Rectal smooth muscle tissue (tissue), 1 donor: ENCODE results near the gene CSRP2.

Experiments
- H3K27ac ChIP-seq: one replicate; pipeline ENCODE4 v1.7.0; 2013; ENCODE audit warnings: low read depth, low read length, inconsistent platforms
- H3K27me3 ChIP-seq: one replicate; pipeline ENCODE4 v1.7.0; 2013; ENCODE audit warnings: low read length; ENCODE audit not compliant: control insufficient read depth, insufficient read depth
- H3K36me3 ChIP-seq: one replicate; pipeline ENCODE4 v1.7.0; 2013; ENCODE audit warnings: low read length; ENCODE audit not compliant: control insufficient read depth, insufficient read depth
- H3K4me1 ChIP-seq: one replicate; pipeline ENCODE4 v1.7.0; 2013; ENCODE audit warnings: low read length; ENCODE audit not compliant: control insufficient read depth, insufficient read depth
- H3K4me3 ChIP-seq: one replicate; pipeline ENCODE4 v1.7.0; 2013; ENCODE audit warnings: low read length
- H3K9ac ChIP-seq: one replicate; pipeline ENCODE4 v1.7.0; 2013; ENCODE audit warnings: low read length

The CSRP2 gene

GRCh38 chr12:76836633-76837032 lies 42.2 kb downstream of the CSRP2 start:
- Histone ChIP-seq H3K36me3 (peaks cover 2% of the 10 kb centered on the region), H3K4me3 (no peak overlapping the region), H3K9ac (no peak overlapping the region), H3K27me3 (no peaks in the 10 kb centered on the region), H3K27ac (no peak overlapping the region), H3K4me1 (no peaks in the 10 kb centered on the region)

GRCh38 chr12:76830436-76830835 lies 48.4 kb downstream of the CSRP2 start:
- Histone ChIP-seq H3K27ac (no peak overlapping the region), H3K4me1 (no peaks in the 10 kb centered on the region), H3K9ac (no peak overlapping the region), H3K36me3 (peaks cover 8% of the 10 kb centered on the region), H3K27me3 (no peaks in the 10 kb centered on the region), H3K4me3 (no peak overlapping the region)

- Histone ChIP-seq H3K4me1 (no peaks in the 10 kb centered on the region), H3K36me3 (no peaks in the 10 kb centered on the region), H3K9ac (no peak overlapping the region), H3K27me3 (no peaks in the 10 kb centered on the region), H3K27ac (no peak overlapping the region), H3K4me3 (no peak overlapping the region)
Observed at GRCh38 chr12:76820888-76821482, 57.8 kb downstream of the CSRP2 start.

GRCh38 chr12:76813972-76814371 lies 64.8 kb downstream of the CSRP2 start:
- no peak overlapping the region for H3K27ac ChIP-seq
- no peaks in the 10 kb centered on the region for H3K4me1 ChIP-seq

GRCh38 chr12:76813265-76813664 lies 65.6 kb downstream of the CSRP2 start:
- H3K9ac ChIP-seq = no peak overlapping the region
- no peaks in the 10 kb centered on the region for H3K27me3 ChIP-seq
- no peaks in the 10 kb centered on the region for H3K36me3 ChIP-seq
- H3K4me3 ChIP-seq = no peak overlapping the region
- H3K27ac ChIP-seq = no peak overlapping the region
- H3K4me1 ChIP-seq = no peaks in the 10 kb centered on the region

More at GRCh38 chr12:76813972-76814371, 64.8 kb downstream of the CSRP2 start:
- no peaks in the 10 kb centered on the region for H3K27me3 ChIP-seq
- H3K9ac ChIP-seq = no peak overlapping the region
- no peaks in the 10 kb centered on the region for H3K36me3 ChIP-seq
- H3K4me3 ChIP-seq = no peak overlapping the region

- H3K4me1 ChIP-seq = no peaks in the 10 kb centered on the region
- no peaks in the 10 kb centered on the region for H3K36me3 ChIP-seq
- no peak overlapping the region for H3K27ac ChIP-seq
- no peak overlapping the region for H3K9ac ChIP-seq
- H3K4me3 ChIP-seq = no peak overlapping the region
- no peaks in the 10 kb centered on the region for H3K27me3 ChIP-seq
Observed at GRCh38 chr12:76811976-76812375, 66.8 kb downstream of the CSRP2 start.

- no peaks in the 10 kb centered on the region for H3K4me1 ChIP-seq
- H3K27me3 ChIP-seq = no peaks in the 10 kb centered on the region
- no peak overlapping the region for H3K9ac ChIP-seq
- H3K36me3 ChIP-seq = no peaks in the 10 kb centered on the region
- H3K4me3 ChIP-seq = no peak overlapping the region
- H3K27ac ChIP-seq = no peak overlapping the region
Observed at GRCh38 chr12:76810671-76811419, 68.0 kb downstream of the CSRP2 start.
